Muscle of back (tissue), 11 donors: ENCODE measurements around the gene NELL1. TPM values are rescaled to one million over a fixed set of nuclear protein-coding genes. Genes with fewer than 3 reads are reported as not detected.

Experiments used
- DNase-seq, 3 donors: peaks; one replicate each; pipeline versions ENCODE4 v3.0.0 to v3.0.0-alpha.2; 2013
- polyA plus RNA-seq, 10 donors: library from polyadenylated mRNA; unstranded; fragments of 120-200 nt; gene quantifications; one replicate each; pipeline ENCODE4 v1.2.1, GENCODE V29; 2013; ENCODE audit not compliant: insufficient read length in 10 of 10

The NELL1 gene
- polyA plus RNA-seq, 10 donors = 3.5 to 6.0 (median 4.9) TPM

GRCh38 chr11:20865161-20865560 lies 195.8 kb downstream of the NELL1 start:
- DNase-seq = no peak

- no peak for DNase-seq
These were observed 199.7 kb downstream of the NELL1 start for GRCh38 chr11:20869123-20869522.

- DNase-seq = peak; percentile 0 to 15 (median 12)
These were observed 203.7 kb downstream of the NELL1 start for GRCh38 chr11:20873054-20873453.

- no peak for DNase-seq
These were observed 205.0 kb downstream of the NELL1 start for GRCh38 chr11:20874358-20874757.

- no peak for DNase-seq
These were observed 206.5 kb downstream of the NELL1 start for GRCh38 chr11:20875889-20876288.

- no peak for DNase-seq
These were observed 207.4 kb downstream of the NELL1 start for GRCh38 chr11:20876738-20877137.

- no peak for DNase-seq
These were observed 210.7 kb downstream of the NELL1 start for GRCh38 chr11:20880094-20880493.

GRCh38 chr11:20881328-20882079 lies 212.1 kb downstream of the NELL1 start:
- no peak for DNase-seq

- DNase-seq = no peak
These were observed 217.8 kb downstream of the NELL1 start for GRCh38 chr11:20887137-20887536.

GRCh38 chr11:20894296-20894695 lies 224.9 kb downstream of the NELL1 start:
- DNase-seq = no peak

GRCh38 chr11:20909995-20910726 lies 240.8 kb downstream of the NELL1 start:
- no peak for DNase-seq

GRCh38 chr11:20910733-20911132 lies 241.3 kb downstream of the NELL1 start:
- DNase-seq = no peak

GRCh38 chr11:20912065-20912821 lies 242.9 kb downstream of the NELL1 start:
- DNase-seq = no peak

GRCh38 chr11:20912922-20913512 lies 243.6 kb downstream of the NELL1 start:
- no peak for DNase-seq

- DNase-seq = no peak
These were observed 247.9 kb downstream of the NELL1 start for GRCh38 chr11:20917306-20917705.

GRCh38 chr11:20926799-20927540 lies 257.6 kb downstream of the NELL1 start:
- DNase-seq = no peak

GRCh38 chr11:20931029-20931428 lies 261.6 kb downstream of the NELL1 start:
- no peak for DNase-seq

- DNase-seq = no peak
These were observed 263.7 kb downstream of the NELL1 start for GRCh38 chr11:20933086-20933485.

- DNase-seq = no peak
These were observed 264.6 kb downstream of the NELL1 start for GRCh38 chr11:20933958-20934357.

- DNase-seq = no peak
These were observed 265.1 kb downstream of the NELL1 start for GRCh38 chr11:20934516-20934915.

GRCh38 chr11:20937826-20938225 lies 268.4 kb downstream of the NELL1 start:
- no peak for DNase-seq
